Esophagus squamous epithelium (tissue), 4 donors: Measurements from ENCODE around the gene CABP4.
A peak's percentile ranks its signal among the peaks of the same experiment; 100 is the strongest.

Experiments used
- CTCF ChIP-seq, 6 experiments: fragments of 450-650 bp in 4 of 6; fragments of 200-600 bp in 2 of 6; sonication (generic) in 2 of 6; IDR thresholded peaks; one replicate each; pipeline ENCODE4 v1.5.1; 2016 to 2019; ENCODE audit warnings: antibody characterized with exemption in 6 of 6, mild to moderate bottlenecking in 4 of 6, moderate library complexity in 4 of 6
- POLR2A ChIP-seq, 4 donors: fragments of 450-650 bp; IDR thresholded peaks; one replicate each; pipeline ENCODE4 v1.6.1; 2017; ENCODE audit warnings: antibody characterized with exemption in 4 of 4, mild to moderate bottlenecking in 4 of 4, moderate library complexity in 3 of 4

GRCh38 chr11:67438158-67438902 lies 16.8 kb upstream of the CABP4 start:
- TF ChIP-seq POLR2A (IDR thresholded peaks at IDR 0.05) (peak in 2 of 4 donors; percentile 12 to 62), CTCF (IDR thresholded peaks at IDR 0.05) (no peak)
